Sigmoid colon (tissue), 7 donors: Measurements from ENCODE around the gene TIAM1. TPM values are rescaled to one million over a fixed set of nuclear protein-coding genes. Genes with fewer than 3 reads are reported as not detected.
A peak's percentile ranks its signal among the peaks of the same experiment; 100 is the strongest.

ENCODE experiments used
- DNase-seq: peaks from one replicate; pipeline ENCODE4 v3.0.0-alpha.2; 2019
- H3K27ac ChIP-seq, 4 donors: fragments of 200-600 bp; sonication (generic); one replicate each; pipeline ENCODE4 v1.5.1; 2016 to 2019; ENCODE audit warnings: mild to moderate bottlenecking in 1 of 4
- H3K27me3 ChIP-seq, 3 donors: fragments of 200-600 bp; sonication (generic); one replicate each; pipeline ENCODE4 v1.5.1; 2019; ENCODE audit warnings: mild to moderate bottlenecking in 1 of 3
- H3K36me3 ChIP-seq, 4 donors: fragments of 200-600 bp; sonication (generic); one replicate each; pipeline ENCODE4 v1.5.1; 2016 to 2019
- H3K4me1 ChIP-seq, 4 donors: fragments of 200-600 bp; sonication (generic); one replicate each; pipeline ENCODE4 v1.5.1; 2017 to 2019
- H3K4me3 ChIP-seq, 4 donors: fragments of 200-600 bp; sonication (generic); one replicate each; pipeline ENCODE4 v1.5.1; 2017 to 2019; ENCODE audit warnings: mild to moderate bottlenecking in 2 of 4, moderate library complexity in 1 of 4
- H3K9me3 ChIP-seq, 4 donors: fragments of 200-600 bp in 3 of 4; sonication (generic) in 3 of 4; one replicate each; pipeline versions ENCODE4 v1.5.1 to v1.6.1; 2013 to 2019
- CTCF ChIP-seq, 4 experiments: fragments of 450-650 bp in 3 of 4; fragments of 200-600 bp in 1 of 4; IDR thresholded peaks; one replicate each; pipeline ENCODE4 v1.5.1; 2016 to 2019; ENCODE audit warnings: antibody characterized with exemption in 4 of 4, mild to moderate bottlenecking in 3 of 4, moderate library complexity in 2 of 4
- EP300 ChIP-seq, 4 donors: sonication (generic); formaldehyde crosslinking; IDR thresholded peaks; one replicate each; pipeline ENCODE4 v1.6.1; 2017; ENCODE audit warnings: antibody characterized with exemption in 4 of 4
- POLR2A ChIP-seq, 2 donors: fragments of 450-650 bp; IDR thresholded peaks; one replicate each; pipeline ENCODE4 v1.6.1; 2016; ENCODE audit warnings: antibody characterized with exemption in 2 of 2, mild to moderate bottlenecking in 2 of 2, moderate library complexity in 2 of 2
- POLR2AphosphoS5 ChIP-seq, 4 donors: sonication (generic); formaldehyde crosslinking; IDR thresholded peaks; one replicate each; pipeline ENCODE4 v1.6.1; 2017; ENCODE audit warnings: antibody characterized with exemption in 4 of 4
- WGBS, 2 donors: extraction: QIAGEN DNeasy Blood & Tissue Kit; methylation state at CpG; one replicate each; pipeline ENCODE4 v1.1.7; 2013; 5-methylcytosine and 5-hydroxymethylcytosine counted together
- intact Hi-C: fragments of 100-400 bp; cut with DNase I; formaldehyde crosslinking; loops from one replicate; pipeline ENCODE4 v1.15.1; 2023
- polyA plus RNA-seq, 3 donors: library from polyadenylated mRNA; stranded (reverse); fragments of 200-250 nt; gene quantifications; one replicate each; pipeline ENCODE4 v1.2.3, GENCODE V29; 2013
- total RNA-seq, 4 donors: library from RNA; depleted of rRNA; stranded (reverse); fragments of >200 nt; gene quantifications; one replicate each; pipeline ENCODE4 v1.1.0, GENCODE V29; 2016
- donor health status: healthy with polysubstance abuse.
- donor health status: Bipolar disorder and iron deficiency.
- donor health status: healthy.

Gene TIAM1
- total and polyA plus RNA-seq, 7 donors: 1.2 to 20.5 (median 8.6) TPM

- Histone ChIP-seq H3K4me1 (peaks cover 0 to 1% (median 0%) of the 10 kb centered on the region in 4 donors), H3K36me3 (no peaks in the 10 kb centered on the region), H3K27me3 (peaks cover 0 to 23% (median 0%) of the 10 kb centered on the region in 3 donors), H3K4me3 (no peak overlapping the region), H3K27ac (no peak overlapping the region), H3K9me3 (no peaks in the 10 kb centered on the region)
- WGBS, 2 donors: 81 to 87% methylated on average over 25 of the region's 25 CpGs
- DNase-seq: no peak
- intact Hi-C loops: no loop called here
- TF ChIP-seq POLR2AphosphoS5 (IDR thresholded peaks at IDR 0.05): no peak
These were observed 5.8 kb downstream of the TIAM1 start for GRCh38 chr21:31337996-31338907.

GRCh38 chr21:31337086-31337485 is 7.0 kb downstream of the TIAM1 start:
- DNase-seq: no peak
- intact Hi-C loops: no loop called here
- Histone ChIP-seq H3K27ac (no peak overlapping the region), H3K9me3 (no peaks in the 10 kb centered on the region), H3K4me3 (no peak overlapping the region), H3K27me3 (peaks cover 0 to 16% (median 0%) of the 10 kb centered on the region in 3 donors), H3K36me3 (no peaks in the 10 kb centered on the region), H3K4me1 (no peaks in the 10 kb centered on the region)
- TF ChIP-seq POLR2A (IDR thresholded peaks at IDR 0.05): no peak
- no peak for TF ChIP-seq POLR2AphosphoS5 (IDR thresholded peaks at IDR 0.05)
- TF ChIP-seq EP300 (IDR thresholded peaks at IDR 0.05): no peak
- no peak for TF ChIP-seq CTCF (IDR thresholded peaks at IDR 0.05)
- WGBS, 2 donors: 90 to 93% methylated on average over 3 of the region's 3 CpGs

GRCh38 chr21:31336739-31337040 is 7.4 kb downstream of the TIAM1 start:
- Histone ChIP-seq H3K36me3 (no peaks in the 10 kb centered on the region), H3K27me3 (peaks cover 0 to 14% (median 0%) of the 10 kb centered on the region in 3 donors), H3K4me3 (no peak overlapping the region), H3K9me3 (no peaks in the 10 kb centered on the region), H3K4me1 (no peaks in the 10 kb centered on the region), H3K27ac (no peak overlapping the region)
- no peak for DNase-seq
- WGBS, 2 donors: 94% methylated on average over 6 of the region's 6 CpGs
- intact Hi-C loops: no loop called here
- TF ChIP-seq POLR2AphosphoS5 (IDR thresholded peaks at IDR 0.05) (no peak), EP300 (IDR thresholded peaks at IDR 0.05) (no peak), CTCF (IDR thresholded peaks at IDR 0.05) (no peak), POLR2A (IDR thresholded peaks at IDR 0.05) (no peak)

- DNase-seq: peak; percentile 70
- Histone ChIP-seq H3K4me3 (no peak overlapping the region), H3K27ac (no peak overlapping the region), H3K36me3 (no peaks in the 10 kb centered on the region), H3K27me3 (peaks cover 0 to 8% (median 0%) of the 10 kb centered on the region in 3 donors), H3K9me3 (no peaks in the 10 kb centered on the region), H3K4me1 (no peaks in the 10 kb centered on the region)
- no peak for TF ChIP-seq EP300 (IDR thresholded peaks at IDR 0.05)
- no peak for TF ChIP-seq CTCF (IDR thresholded peaks at IDR 0.05)
- no peak for TF ChIP-seq POLR2A (IDR thresholded peaks at IDR 0.05)
- TF ChIP-seq POLR2AphosphoS5 (IDR thresholded peaks at IDR 0.05): no peak
- intact Hi-C loops: no loop called here
- 88 to 91% methylated on average over 12 of the region's 12 CpGs for WGBS, 2 donors
These were observed 7.9 kb downstream of the TIAM1 start for GRCh38 chr21:31335957-31336738.

GRCh38 chr21:31334648-31335121 is 9.4 kb downstream of the TIAM1 start:
- no peaks in the 10 kb centered on the region for H3K4me1 ChIP-seq
- intact Hi-C loops: no loop called here
- no peak for DNase-seq
- no peaks in the 10 kb centered on the region for H3K9me3 ChIP-seq
- WGBS, 2 donors: 88% methylated on average over 10 of the region's 10 CpGs
- no peak overlapping the region for H3K4me3 ChIP-seq
- peaks cover 0 to 4% (median 0%) of the 10 kb centered on the region in 3 donors for H3K27me3 ChIP-seq
- TF ChIP-seq POLR2AphosphoS5 (IDR thresholded peaks at IDR 0.05) (no peak), POLR2A (IDR thresholded peaks at IDR 0.05) (no peak), EP300 (IDR thresholded peaks at IDR 0.05) (no peak), CTCF (IDR thresholded peaks at IDR 0.05) (no peak)
- no peaks in the 10 kb centered on the region for H3K36me3 ChIP-seq
- H3K27ac ChIP-seq: no peak overlapping the region
